ENCODE measurements around the gene ITSN2.

DNA sequence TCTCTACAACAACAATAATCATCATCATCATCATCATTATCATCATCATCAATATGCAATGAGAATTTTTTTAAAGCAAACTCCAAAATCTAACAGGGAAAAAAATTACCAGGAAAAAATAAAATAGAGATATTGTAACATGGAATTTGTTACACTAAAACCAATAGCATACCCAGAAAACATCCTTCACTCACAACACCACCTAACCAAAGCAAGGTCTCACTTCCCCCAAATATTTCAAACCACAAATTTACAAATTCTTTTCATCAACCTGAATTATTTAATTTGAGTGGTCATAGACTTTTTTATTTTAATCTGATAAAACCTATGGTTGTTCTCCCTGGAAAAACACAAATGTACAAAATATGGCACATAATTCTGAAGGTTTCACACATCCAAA lies 11.2 kb downstream of the ITSN2 start:
- TF ChIP-seq, protein P1, sequence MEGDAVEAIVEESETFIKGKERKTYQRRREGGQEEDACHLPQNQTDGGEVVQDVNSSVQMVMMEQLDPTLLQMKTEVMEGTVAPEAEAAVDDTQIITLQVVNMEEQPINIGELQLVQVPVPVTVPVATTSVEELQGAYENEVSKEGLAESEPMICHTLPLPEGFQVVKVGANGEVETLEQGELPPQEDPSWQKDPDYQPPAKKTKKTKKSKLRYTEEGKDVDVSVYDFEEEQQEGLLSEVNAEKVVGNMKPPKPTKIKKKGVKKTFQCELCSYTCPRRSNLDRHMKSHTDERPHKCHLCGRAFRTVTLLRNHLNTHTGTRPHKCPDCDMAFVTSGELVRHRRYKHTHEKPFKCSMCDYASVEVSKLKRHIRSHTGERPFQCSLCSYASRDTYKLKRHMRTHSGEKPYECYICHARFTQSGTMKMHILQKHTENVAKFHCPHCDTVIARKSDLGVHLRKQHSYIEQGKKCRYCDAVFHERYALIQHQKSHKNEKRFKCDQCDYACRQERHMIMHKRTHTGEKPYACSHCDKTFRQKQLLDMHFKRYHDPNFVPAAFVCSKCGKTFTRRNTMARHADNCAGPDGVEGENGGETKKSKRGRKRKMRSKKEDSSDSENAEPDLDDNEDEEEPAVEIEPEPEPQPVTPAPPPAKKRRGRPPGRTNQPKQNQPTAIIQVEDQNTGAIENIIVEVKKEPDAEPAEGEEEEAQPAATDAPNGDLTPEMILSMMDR (IDR thresholded peaks at IDR 0.05; ENCODE audit: low read depth, low read length), result no peak
- TF ChIP-seq POLR2A (IDR thresholded peaks at IDR 0.05; ENCODE audit: extremely low read depth, insufficient read length) (no peak), MYC (IDR thresholded peaks at IDR 0.05; ENCODE audit: low read depth, low read length) (no peak)

Data from NB4 (cell line).